ENCODE measurements around the gene CACFD1. TPM values are rescaled to one million over a fixed set of nuclear protein-coding genes. Genes with fewer than 3 reads are reported as not detected.
"Not testable (repeated sequence)": the region's sequence is repeated elsewhere in the genome, so short reads cannot be mapped to it uniquely, and the experiment has no call there.

CACFD1 gene
- total RNA-seq, 1 experiment from 2014 or later = 26.1 TPM

DNA sequence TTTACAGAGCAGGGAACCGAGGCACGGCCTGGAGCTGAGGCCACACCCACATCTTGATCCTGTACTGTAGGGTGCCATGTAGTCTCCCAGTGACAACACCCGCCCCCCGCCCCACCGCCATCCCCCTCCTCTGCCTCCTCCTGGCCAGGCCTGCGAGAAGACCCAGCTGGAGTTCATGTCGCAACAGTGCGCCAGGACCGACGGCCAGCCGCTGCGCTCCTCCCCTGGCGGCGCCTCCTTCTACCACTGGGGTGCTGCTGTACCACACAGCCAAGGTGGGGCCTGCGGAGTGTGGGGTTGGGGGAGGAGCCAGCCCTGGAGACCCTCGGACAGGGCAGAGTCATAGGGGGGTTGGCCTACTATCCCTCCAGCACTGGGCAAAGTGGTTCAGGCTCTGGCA lies 23.1 kb upstream of the CACFD1 start:
- DNase-seq (ENCODE audit: low spot score) = no peak
- in situ Hi-C loops (cut with HindIII; ENCODE audit: low sequenced_read_pairs) = no loop called here

- in situ Hi-C loops (cut with HindIII; ENCODE audit: low sequenced_read_pairs) = no loop called here
- no peak for DNase-seq (ENCODE audit: low spot score)
Measured at GRCh38 chr9:133437753-133438531, 21.8 kb upstream of the CACFD1 start.

DNA sequence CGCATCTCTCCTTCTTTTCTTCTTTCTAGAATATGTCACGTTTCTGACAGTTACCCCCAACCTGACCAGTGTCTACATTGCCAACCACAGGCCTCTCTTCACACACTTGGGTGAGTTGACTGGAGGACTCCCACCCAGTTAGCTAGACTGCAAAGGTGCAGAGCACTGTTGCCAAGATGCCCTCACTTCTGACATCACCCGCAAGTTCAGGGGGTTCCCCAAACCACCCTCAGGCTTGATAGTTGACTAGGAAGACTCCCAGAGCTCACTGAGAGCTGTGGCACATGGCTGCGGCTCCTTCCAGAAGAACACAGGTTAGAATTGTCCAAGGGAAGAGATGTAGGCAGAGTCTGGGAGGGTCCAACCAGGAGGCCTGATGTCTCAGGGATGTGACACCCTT lies 20.4 kb upstream of the CACFD1 start:
- in situ Hi-C loops (cut with HindIII; ENCODE audit: low sequenced_read_pairs) = no loop called here
- no peak for DNase-seq (ENCODE audit: low spot score)

GRCh38 chr9:133440874-133441273 lies 18.9 kb upstream of the CACFD1 start:
- in situ Hi-C loops (cut with HindIII; ENCODE audit: low sequenced_read_pairs) = no loop called here
- DNase-seq (ENCODE audit: low spot score) = no peak

- no peak for DNase-seq (ENCODE audit: low spot score)
Measured at GRCh38 chr9:133441571-133441970, 18.2 kb upstream of the CACFD1 start.

DNA sequence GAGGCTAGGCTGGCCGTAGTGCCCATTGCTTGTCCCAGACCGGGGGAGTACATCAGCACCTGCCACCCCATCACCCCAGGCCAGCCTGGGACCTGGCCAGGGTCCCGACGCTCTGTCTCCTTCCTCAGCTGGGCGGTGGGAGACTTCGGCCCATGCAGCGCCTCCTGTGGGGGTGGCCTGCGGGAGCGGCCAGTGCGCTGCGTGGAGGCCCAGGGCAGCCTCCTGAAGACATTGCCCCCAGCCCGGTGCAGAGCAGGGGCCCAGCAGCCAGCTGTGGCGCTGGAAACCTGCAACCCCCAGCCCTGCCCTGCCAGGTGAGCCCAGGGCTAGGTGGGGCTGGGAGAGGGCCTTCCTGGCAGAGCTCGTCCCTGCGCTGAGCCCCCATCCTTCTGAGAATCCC lies 16.5 kb upstream of the CACFD1 start:
- in situ Hi-C loops (cut with HindIII; ENCODE audit: low sequenced_read_pairs) = no loop called here
- DNase-seq (ENCODE audit: low spot score) = no peak

More at GRCh38 chr9:133441571-133441970, 18.2 kb upstream of the CACFD1 start:
- in situ Hi-C loops (cut with HindIII; ENCODE audit: low sequenced_read_pairs) = no loop called here

DNA sequence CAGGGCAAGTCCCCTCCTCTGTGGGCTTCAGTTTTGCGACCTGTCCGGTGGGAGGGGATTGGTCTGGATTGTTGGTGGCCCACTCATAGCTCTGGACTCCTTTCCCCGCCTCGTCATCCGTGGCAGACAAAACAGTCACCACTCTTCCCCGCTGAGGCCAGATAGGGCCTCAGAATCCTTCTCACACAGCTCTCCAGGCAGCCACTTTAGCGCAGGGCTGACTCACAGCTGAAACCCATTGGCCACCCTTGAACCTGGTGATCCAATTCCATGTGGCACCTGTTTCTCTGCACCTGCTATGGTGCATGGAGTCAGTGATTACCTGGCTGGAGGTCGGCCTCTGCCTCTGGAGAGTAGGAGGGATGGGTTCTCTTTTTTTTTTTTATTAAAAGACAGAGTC lies 15.8 kb upstream of the CACFD1 start:
- no peak for DNase-seq (ENCODE audit: low spot score)
- in situ Hi-C loops (cut with HindIII; ENCODE audit: low sequenced_read_pairs) = no loop called here

DNA sequence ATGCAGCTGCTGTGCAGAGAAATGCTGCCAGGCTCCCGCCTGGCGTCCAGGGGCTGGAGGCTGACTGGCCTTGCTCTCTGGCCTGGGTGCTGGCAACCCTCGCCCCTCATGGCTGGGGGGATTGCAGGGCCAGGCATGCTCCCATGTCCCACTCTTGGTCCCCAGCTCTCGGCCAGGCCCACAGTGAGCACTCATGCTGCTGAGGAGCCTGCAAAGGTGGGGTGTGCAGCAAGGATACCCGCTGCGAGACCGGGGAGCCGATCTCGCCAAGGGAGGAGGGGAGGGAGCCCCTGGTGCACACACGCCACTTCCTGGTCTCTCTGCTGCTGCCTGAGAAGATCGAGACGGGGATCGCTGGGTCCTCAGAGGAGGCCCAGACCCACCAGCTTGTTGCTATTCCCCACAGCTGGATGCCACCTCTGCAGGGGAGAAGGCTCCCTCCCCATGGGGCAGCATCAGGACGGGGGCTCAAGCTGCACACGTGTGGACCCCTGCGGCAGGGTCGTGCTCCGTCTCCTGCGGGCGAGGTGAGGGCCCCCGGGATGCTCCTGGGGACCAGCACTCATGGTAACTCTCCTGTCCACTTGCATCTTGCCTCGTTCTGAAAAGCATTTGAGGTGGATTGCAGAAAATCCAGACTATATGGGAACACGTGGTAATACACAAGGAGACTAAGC lies 14.3 kb upstream of the CACFD1 start:
- DNase-seq (ENCODE audit: low spot score) = no peak
- in situ Hi-C loops (cut with HindIII; ENCODE audit: low sequenced_read_pairs) = no loop called here

GRCh38 chr9:133448487-133448972 lies 11.2 kb upstream of the CACFD1 start:
- DNase-seq (ENCODE audit: low spot score) = no peak
- in situ Hi-C loops (cut with HindIII; ENCODE audit: low sequenced_read_pairs) = no loop called here

- DNase-seq (ENCODE audit: low spot score) = no peak
- in situ Hi-C loops (cut with HindIII; ENCODE audit: low sequenced_read_pairs) = no loop called here
Measured at GRCh38 chr9:133449760-133450159, 10.0 kb upstream of the CACFD1 start.

DNA sequence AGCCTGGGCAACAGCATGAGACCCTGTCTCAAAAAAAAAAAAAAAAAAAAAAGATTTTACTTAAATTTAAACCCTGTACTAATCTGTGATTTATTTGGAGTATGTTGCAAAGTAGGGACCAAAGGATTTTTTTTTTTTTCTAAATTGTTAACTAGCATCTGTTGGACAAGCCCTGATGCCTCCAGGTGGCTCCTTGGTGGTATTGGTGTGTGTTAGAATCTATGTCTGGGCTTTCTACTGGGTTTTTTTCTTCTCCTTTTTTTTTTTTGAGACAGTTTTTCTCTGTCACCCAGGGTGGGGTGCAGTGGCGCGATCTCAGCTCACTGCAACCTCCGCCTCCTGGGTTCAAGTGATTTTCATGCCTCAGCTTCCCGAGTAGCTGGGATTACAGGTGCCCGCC lies 7.9 kb upstream of the CACFD1 start:
- DNase-seq (ENCODE audit: low spot score); in situ Hi-C loops (cut with HindIII; ENCODE audit: low sequenced_read_pairs): not testable (repeated sequence)

DNA sequence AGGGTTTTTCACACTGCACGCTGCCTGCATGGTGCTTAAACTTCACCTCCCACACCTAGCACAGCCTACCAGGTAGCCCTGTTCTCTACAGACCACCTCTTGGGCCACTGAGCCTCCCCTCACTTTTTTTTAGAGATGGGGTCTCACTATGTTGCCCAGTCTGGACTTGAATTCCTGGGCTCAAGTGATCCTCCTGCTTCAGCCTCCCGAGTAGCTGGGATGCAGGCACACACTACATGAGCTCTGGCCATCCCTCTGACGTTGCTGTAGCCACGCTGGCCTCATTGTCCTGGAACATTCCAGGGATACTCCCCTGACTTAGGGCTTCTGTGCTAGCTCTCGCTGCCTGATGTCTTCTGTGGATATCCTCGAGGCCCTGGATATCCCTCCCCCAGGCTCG lies 7.2 kb upstream of the CACFD1 start:
- in situ Hi-C loops (cut with HindIII; ENCODE audit: low sequenced_read_pairs) = no loop called here
- DNase-seq (ENCODE audit: low spot score) = no peak

DNA sequence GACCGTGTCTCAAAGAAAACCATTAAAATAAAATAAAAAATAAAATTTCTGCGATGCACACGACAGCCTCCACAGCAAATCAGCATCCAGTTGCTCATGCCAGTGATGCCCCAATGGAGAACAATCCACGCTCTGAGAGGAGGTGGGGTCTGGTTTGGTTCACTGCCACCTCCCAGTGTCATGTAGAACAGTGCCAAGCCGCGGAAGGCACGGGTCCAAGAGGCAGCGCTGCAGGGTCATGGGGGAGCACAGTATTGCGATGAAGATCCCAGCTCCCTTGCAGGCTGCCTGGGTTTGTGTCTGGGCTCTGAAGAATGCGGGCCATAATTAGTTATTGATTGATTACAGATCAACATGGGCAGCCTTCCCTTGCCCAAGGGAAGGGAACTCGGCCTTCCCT lies 6.1 kb upstream of the CACFD1 start:
- in situ Hi-C loops (cut with HindIII; ENCODE audit: low sequenced_read_pairs) = no loop called here
- no peak for DNase-seq (ENCODE audit: low spot score)

- no peak for DNase-seq (ENCODE audit: low spot score)
- in situ Hi-C loops (cut with HindIII; ENCODE audit: low sequenced_read_pairs) = no loop called here
Measured at GRCh38 chr9:133454325-133454724, 5.5 kb upstream of the CACFD1 start.

DNA sequence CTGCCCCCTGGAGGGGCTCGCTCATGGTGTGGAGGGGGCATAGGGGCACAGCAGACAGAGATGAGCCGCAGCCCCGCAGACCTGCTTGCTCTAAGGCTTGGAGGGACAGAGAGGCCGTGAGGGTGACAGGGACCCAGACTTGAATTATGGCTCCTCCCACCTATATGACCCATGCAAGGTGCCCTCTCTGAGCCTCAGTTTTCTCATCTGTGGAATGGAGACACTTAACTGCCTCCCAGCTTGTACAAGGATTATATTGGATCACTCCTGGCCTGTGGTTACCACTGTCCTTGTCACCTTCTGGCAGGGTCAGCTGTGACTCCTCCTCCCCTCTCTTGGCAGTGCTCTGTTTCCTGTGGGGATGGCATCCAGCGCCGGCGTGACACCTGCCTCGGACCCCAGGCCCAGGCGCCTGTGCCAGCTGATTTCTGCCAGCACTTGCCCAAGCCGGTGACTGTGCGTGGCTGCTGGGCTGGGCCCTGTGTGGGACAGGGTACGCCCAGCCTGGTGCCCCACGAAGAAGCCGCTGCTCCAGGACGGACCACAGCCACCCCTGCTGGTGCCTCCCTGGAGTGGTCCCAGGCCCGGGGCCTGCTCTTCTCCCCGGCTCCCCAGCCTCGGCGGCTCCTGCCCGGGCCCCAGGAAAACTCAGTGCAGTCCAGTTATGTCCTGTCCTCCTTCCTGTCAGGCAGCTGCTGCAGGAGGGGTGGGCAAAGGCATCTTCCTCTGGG lies 4.7 kb upstream of the CACFD1 start:
- DNase-seq (ENCODE audit: low spot score) = no peak
- in situ Hi-C loops (cut with HindIII; ENCODE audit: low sequenced_read_pairs) = no loop called here

DNA sequence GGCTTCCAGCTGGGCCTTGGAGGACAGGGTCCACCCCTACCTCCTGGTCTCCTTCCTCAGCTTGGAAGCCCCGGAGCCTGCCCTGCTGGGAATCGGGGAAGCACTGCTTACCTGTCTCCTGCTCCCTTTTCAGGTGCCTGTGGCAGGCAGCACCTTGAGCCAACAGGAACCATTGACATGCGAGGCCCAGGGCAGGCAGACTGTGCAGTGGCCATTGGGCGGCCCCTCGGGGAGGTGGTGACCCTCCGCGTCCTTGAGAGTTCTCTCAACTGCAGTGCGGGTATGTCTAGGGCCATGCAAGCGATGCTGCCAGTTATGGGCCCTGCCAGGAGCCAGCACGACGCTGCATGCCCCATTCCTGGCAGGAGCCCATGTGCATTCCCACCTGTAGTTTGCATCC lies 3.8 kb upstream of the CACFD1 start:
- in situ Hi-C loops (cut with HindIII; ENCODE audit: low sequenced_read_pairs) = no loop called here
- no peak for DNase-seq (ENCODE audit: low spot score)

DNA sequence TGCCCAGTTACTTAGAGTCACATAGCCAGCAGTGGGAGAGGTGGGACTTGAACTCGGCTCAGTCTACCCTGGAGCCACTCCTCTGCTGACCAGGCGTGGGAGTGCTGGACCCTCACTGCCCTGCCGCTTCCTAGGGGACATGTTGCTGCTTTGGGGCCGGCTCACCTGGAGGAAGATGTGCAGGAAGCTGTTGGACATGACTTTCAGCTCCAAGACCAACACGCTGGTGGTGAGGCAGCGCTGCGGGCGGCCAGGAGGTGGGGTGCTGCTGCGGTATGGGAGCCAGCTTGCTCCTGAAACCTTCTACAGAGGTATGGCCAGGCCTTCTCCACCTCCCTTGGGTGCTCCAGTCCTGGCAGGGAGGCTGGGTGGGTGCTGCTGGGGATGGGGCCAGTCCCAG lies 3.4 kb upstream of the CACFD1 start:
- no peak for DNase-seq (ENCODE audit: low spot score)
- in situ Hi-C loops (cut with HindIII; ENCODE audit: low sequenced_read_pairs) = no loop called here

GRCh38 chr9:133457233-133457632 lies 2.5 kb upstream of the CACFD1 start:
- DNase-seq (ENCODE audit: low spot score) = no peak

GRCh38 chr9:133457748-133458147 lies 2.0 kb upstream of the CACFD1 start:
- DNase-seq (ENCODE audit: low spot score) = no peak
- in situ Hi-C loops (cut with HindIII; ENCODE audit: low sequenced_read_pairs) = no loop called here

More at GRCh38 chr9:133457233-133457632, 2.5 kb upstream of the CACFD1 start:
- in situ Hi-C loops (cut with HindIII; ENCODE audit: low sequenced_read_pairs) = no loop called here
